Measurements from ENCODE around the gene TBC1D8.

TBC1D8 gene

DNA sequence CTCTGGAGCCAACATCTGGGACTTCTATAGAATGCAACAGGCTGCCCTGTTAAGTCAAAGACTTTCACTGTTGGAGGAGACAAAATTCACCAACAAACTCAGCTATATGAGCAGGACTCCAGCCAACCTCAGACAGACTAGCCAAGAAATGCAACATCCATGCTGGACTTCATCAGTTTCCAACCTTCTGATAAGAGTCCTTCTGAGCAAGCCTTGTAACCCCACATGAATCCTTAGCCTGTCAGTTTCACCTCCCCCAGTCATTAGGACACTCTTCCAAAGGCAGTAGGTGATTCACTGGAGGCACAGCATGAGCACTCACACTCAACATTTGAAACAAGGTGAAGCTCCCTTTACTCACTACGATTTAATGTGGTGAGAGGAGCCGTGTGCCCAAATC is 5.8 kb downstream of the TBC1D8 start:
- Histone ChIP-seq H3K27ac (ENCODE audit: low read depth, low read length) (no peak overlapping the region), H3K4me1 (ENCODE audit: control insufficient read depth, insufficient read depth, low read length) (peaks cover 5% of the 10 kb centered on the region)

DNA sequence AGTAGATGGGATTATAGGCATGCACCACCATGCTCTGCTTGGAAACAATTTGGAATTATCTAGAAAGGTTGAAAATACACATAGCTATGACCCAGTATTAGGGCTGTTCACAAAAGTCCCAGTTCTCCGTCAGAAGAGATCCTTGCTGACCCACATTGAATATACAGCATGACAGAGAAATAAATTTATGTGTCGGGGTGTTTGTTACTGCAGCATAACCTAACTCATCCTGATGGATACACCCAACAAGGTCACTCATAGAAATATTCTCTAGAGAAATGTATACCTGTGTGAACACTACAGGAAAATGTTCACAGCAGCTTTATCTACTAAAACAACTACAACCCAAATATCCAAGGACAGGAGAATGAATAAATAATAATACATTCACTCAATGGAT is 9.0 kb downstream of the TBC1D8 start:
- H3K4me1 ChIP-seq (ENCODE audit: control insufficient read depth, insufficient read depth, low read length): no peaks in the 10 kb centered on the region
- no peak overlapping the region for H3K27ac ChIP-seq (ENCODE audit: low read depth, low read length)
- H3K4me3 ChIP-seq (ENCODE audit: low read length): no peak overlapping the region
- H3K9ac ChIP-seq (ENCODE audit: low read length): no peak overlapping the region
- H3K36me3 ChIP-seq (ENCODE audit: control insufficient read depth, insufficient read depth, low read length): no peaks in the 10 kb centered on the region
- H3K27me3 ChIP-seq (ENCODE audit: control insufficient read depth, insufficient read depth, low read length): no peaks in the 10 kb centered on the region

More for the DNA sequence above, 5.8 kb downstream of the TBC1D8 start:
- H3K36me3 ChIP-seq (ENCODE audit: control insufficient read depth, insufficient read depth, low read length): no peaks in the 10 kb centered on the region
- H3K9ac ChIP-seq (ENCODE audit: low read length): no peak overlapping the region
- H3K27me3 ChIP-seq (ENCODE audit: control insufficient read depth, insufficient read depth, low read length): no peaks in the 10 kb centered on the region
- H3K4me3 ChIP-seq (ENCODE audit: low read length): no peak overlapping the region

DNA sequence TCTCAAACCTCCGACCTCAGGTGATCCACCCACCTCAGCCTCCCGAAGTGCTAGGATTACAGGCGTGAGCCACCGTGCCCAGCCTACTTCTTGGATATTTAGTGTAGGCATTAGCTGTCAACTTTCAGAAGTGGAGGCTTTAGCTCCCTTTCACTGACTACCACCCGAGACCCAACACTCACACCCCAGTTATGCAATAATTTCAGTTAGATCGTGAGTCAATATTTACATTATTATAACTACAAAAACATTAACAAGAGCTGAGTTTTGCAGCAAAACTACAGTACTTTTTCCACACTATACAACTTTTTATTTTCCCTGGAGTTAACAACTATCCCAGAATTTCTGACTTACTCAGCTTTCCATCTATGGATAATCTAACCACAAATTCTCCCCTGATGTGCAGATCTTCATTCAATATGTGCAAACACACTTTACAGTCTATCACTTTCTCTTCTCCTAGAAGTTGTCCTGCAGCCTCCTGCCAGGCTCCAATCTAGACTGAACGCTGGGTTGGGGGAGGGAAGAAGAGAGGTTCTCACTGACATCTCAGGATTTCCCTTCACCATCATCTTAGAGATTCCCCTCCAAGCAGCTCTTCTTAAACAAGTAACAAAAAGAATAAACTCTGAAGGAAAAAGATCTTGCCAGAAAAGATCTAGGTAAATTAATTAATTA is 10.1 kb downstream of the TBC1D8 start:
- H3K4me3 ChIP-seq (ENCODE audit: low read length): no peak overlapping the region
- no peaks in the 10 kb centered on the region for H3K27me3 ChIP-seq (ENCODE audit: control insufficient read depth, insufficient read depth, low read length)
- no peaks in the 10 kb centered on the region for H3K36me3 ChIP-seq (ENCODE audit: control insufficient read depth, insufficient read depth, low read length)
- H3K4me1 ChIP-seq (ENCODE audit: control insufficient read depth, insufficient read depth, low read length): no peaks in the 10 kb centered on the region
- H3K27ac ChIP-seq (ENCODE audit: low read depth, low read length): no peak overlapping the region
- H3K9ac ChIP-seq (ENCODE audit: low read length): no peak overlapping the region

DNA sequence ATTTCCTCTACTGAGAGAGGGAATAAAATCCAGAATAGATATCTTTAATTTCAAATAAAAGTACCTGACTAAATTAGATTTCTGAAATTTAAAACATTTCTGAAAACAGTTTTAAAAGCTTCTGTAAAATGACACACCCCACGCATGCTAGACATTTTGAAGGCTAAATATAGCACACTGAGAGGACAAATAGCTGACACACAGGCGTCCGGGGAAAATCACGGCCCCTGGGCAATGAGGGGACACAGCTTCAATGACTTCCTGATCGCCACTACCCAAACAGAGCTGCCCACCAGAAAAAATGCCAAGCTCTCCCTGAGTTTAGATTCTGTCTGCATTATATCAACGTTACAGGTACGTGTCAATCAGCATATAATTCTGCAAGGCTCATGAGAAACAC is 10.9 kb downstream of the TBC1D8 start:
- Histone ChIP-seq H3K27ac (ENCODE audit: low read depth, low read length) (no peak overlapping the region), H3K27me3 (ENCODE audit: control insufficient read depth, insufficient read depth, low read length) (no peaks in the 10 kb centered on the region), H3K4me3 (ENCODE audit: low read length) (no peak overlapping the region), H3K36me3 (ENCODE audit: control insufficient read depth, insufficient read depth, low read length) (no peaks in the 10 kb centered on the region), H3K9ac (ENCODE audit: low read length) (no peak overlapping the region), H3K4me1 (ENCODE audit: control insufficient read depth, insufficient read depth, low read length) (no peaks in the 10 kb centered on the region)

DNA sequence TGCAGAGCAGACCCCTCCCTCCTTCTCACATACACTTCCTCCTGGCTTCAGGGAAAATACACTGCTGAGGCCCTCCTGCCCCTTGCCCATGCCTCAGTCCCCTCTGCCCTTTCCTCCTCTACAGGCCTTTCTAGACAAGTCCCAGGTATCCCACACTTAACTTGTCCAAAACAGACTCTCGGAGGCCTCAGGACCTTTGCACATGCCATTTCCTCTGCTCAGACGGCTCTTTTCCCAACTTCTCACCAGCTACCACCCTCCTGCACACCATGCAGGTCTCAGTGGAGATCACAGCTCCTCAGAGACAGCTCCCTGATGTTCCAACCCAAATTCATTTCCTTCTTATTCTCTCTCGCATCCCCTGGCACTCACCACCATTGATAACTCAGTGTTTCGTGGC is 11.7 kb downstream of the TBC1D8 start:
- Histone ChIP-seq H3K4me3 (ENCODE audit: low read length) (no peak overlapping the region), H3K9ac (ENCODE audit: low read length) (no peak overlapping the region), H3K27me3 (ENCODE audit: control insufficient read depth, insufficient read depth, low read length) (no peaks in the 10 kb centered on the region), H3K4me1 (ENCODE audit: control insufficient read depth, insufficient read depth, low read length) (no peaks in the 10 kb centered on the region), H3K36me3 (ENCODE audit: control insufficient read depth, insufficient read depth, low read length) (no peaks in the 10 kb centered on the region), H3K27ac (ENCODE audit: low read depth, low read length) (no peak overlapping the region)

DNA sequence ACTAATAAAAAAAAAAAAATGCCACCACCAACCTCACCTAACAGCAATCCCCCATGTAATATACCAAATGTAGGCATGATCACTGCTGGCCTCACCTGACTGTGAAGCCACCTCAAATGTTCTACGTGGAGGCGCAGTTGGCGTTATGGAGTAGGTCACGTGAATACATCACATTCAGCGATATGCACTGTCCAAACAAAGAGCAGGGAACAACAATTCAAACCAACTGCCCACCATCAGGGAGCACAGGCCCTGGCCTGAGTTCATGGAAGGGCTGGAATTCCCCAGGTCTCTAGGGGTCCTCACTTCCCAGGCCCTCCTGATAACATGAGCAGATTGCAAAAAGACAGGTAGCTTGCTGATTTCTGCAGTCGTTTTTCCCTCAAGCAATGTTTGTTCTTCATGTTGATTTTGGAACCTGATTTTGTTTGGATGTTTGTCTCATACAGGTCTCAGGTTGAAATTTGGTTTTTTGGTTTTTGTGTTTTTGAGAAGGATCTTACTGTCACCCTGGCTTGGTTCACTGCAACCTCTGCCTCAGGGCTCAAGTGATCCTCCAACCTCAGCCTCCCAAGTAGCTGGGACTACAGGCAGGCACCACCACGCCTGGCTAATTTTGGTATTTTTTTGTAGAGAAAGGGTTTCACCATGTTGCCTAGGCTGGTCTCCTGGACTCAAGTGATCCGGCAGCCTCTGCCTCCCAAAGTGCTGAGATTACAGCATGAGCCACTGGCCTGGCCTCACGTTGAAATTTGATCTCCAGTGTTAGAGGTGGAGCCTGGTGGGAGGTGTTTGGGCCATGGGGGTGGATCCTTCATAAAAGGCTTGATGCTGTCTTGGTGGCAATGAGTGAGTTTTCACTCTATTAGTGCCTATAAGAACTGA is 15.5 kb downstream of the TBC1D8 start:
- Histone ChIP-seq H3K4me3 (ENCODE audit: low read length) (no peak overlapping the region), H3K4me1 (ENCODE audit: control insufficient read depth, insufficient read depth, low read length) (no peaks in the 10 kb centered on the region)

DNA sequence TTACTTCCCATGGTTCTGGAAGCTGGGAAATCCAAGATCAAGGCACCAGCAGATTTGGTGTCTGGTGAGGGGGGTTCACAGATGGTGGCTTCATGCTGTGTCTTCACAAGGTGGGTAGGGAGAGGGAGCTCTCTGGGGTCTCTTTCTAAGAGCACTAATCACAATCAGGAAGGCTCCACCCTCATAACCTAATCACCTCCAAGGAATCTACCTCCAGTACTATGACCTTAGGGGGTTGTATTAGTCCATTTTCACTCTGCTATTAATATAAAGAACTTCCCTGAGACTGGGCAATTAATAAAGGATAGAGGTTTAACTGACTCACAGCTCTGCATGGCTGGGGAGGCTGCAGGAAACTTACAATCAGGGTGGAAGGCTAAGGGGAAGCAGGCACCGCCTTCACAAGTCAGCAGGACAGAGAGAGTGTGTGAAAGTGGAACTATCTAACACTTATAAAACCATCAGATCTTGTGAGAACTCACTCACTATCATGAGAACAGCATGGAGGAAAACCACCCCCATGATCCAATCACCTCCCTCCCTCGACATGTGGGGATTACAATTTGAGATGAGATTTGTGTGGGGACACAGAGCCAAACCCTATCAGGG is 17.6 kb downstream of the TBC1D8 start:
- Histone ChIP-seq H3K4me1 (ENCODE audit: control insufficient read depth, insufficient read depth, low read length) (no peaks in the 10 kb centered on the region), H3K27me3 (ENCODE audit: control insufficient read depth, insufficient read depth, low read length) (no peaks in the 10 kb centered on the region), H3K36me3 (ENCODE audit: control insufficient read depth, insufficient read depth, low read length) (no peaks in the 10 kb centered on the region), H3K27ac (ENCODE audit: low read depth, low read length) (no peak overlapping the region), H3K9ac (ENCODE audit: low read length) (no peak overlapping the region), H3K4me3 (ENCODE audit: low read length) (no peak overlapping the region)

More for the DNA sequence above, 15.5 kb downstream of the TBC1D8 start:
- H3K27ac ChIP-seq (ENCODE audit: low read depth, low read length): no peak overlapping the region
- H3K36me3 ChIP-seq (ENCODE audit: control insufficient read depth, insufficient read depth, low read length): no peaks in the 10 kb centered on the region
- H3K27me3 ChIP-seq (ENCODE audit: control insufficient read depth, insufficient read depth, low read length): no peaks in the 10 kb centered on the region
- H3K9ac ChIP-seq (ENCODE audit: low read length): no peak overlapping the region

DNA sequence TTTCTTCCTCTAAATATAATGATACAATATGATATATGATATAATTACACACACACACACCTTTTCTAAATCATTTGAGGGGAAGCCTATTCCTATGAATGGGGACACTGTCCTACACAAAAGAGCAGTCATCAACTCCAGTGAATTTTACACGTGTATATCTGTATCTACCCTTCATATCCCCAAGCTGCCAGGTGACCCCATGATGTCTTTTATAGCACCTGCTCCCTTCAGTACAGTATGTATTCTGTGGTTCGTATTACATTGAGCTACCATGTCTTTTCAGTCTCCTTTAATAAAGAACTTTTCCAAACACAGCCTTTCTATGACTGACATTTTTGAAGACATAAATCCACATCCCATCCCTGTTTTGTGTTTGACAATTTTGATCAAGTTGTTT is 19.0 kb downstream of the TBC1D8 start:
- Histone ChIP-seq H3K36me3 (ENCODE audit: control insufficient read depth, insufficient read depth, low read length) (no peaks in the 10 kb centered on the region), H3K9ac (ENCODE audit: low read length) (no peak overlapping the region), H3K27me3 (ENCODE audit: control insufficient read depth, insufficient read depth, low read length) (no peaks in the 10 kb centered on the region), H3K27ac (ENCODE audit: low read depth, low read length) (no peak overlapping the region), H3K4me1 (ENCODE audit: control insufficient read depth, insufficient read depth, low read length) (no peaks in the 10 kb centered on the region), H3K4me3 (ENCODE audit: low read length) (no peak overlapping the region)

DNA sequence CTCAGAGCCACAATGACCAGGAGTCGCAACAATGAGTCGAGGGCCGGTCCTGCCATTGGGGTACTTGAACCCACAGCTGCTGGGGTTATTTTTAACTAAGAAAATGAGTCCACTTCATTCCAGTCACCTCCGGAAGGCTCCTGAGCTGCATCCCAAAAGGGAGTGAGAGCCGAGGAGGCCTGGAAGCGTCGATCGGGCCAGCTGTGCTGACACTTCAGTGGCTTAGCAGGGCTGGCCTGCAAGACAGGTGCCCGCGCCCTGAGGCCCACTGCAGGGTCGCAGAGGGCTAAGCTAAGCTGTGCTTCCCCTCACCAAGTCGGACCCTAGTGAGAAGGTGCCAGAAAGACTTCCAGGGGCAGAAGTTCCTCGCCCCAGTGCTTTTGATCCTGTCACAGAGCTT is 21.1 kb downstream of the TBC1D8 start:
- H3K27me3 ChIP-seq (ENCODE audit: control insufficient read depth, insufficient read depth, low read length): no peaks in the 10 kb centered on the region
- no peak overlapping the region for H3K9ac ChIP-seq (ENCODE audit: low read length)
- no peaks in the 10 kb centered on the region for H3K4me1 ChIP-seq (ENCODE audit: control insufficient read depth, insufficient read depth, low read length)
- H3K36me3 ChIP-seq (ENCODE audit: control insufficient read depth, insufficient read depth, low read length): no peaks in the 10 kb centered on the region
- H3K4me3 ChIP-seq (ENCODE audit: low read length): no peak overlapping the region
- no peak overlapping the region for H3K27ac ChIP-seq (ENCODE audit: low read depth, low read length)

DNA sequence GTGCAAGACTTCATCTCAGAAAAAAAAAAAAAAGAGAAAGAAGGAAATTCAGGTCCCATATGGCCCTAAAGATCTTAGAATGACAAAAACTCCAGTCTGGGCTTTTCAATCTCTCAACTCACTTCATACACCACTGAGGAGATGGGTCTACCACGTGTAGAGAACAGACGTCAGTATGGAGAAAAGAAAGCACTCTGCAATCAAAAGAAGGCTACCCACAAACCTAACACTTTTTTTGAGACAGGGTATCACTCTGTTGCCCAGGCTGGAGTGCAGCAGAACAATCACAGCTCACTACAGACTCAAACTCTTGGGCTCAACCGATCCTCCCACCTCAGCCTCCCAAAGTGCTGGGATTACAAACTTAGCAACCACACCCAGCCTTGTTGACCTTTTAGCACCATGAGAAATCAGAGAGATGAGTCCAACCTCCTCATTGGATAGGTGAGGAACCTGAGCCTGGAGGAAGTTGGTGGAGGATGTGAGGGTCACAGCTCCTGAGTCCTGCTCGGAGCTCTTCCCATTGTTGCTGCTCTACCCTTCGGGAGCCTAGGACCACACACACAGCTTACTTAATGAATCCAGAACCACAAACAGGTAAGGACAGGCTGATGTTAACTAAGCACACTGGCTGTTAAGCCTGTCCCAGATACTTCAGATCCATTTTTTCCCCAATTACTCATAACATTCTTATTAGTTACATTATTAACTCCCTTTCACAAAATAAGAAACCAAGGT is 23.7 kb downstream of the TBC1D8 start:
- Histone ChIP-seq H3K4me3 (ENCODE audit: low read length) (no peak overlapping the region), H3K36me3 (ENCODE audit: control insufficient read depth, insufficient read depth, low read length) (no peaks in the 10 kb centered on the region), H3K27me3 (ENCODE audit: control insufficient read depth, insufficient read depth, low read length) (no peaks in the 10 kb centered on the region), H3K27ac (ENCODE audit: low read depth, low read length) (no peak overlapping the region), H3K9ac (ENCODE audit: low read length) (no peak overlapping the region), H3K4me1 (ENCODE audit: control insufficient read depth, insufficient read depth, low read length) (peaks cover 7% of the 10 kb centered on the region)

DNA sequence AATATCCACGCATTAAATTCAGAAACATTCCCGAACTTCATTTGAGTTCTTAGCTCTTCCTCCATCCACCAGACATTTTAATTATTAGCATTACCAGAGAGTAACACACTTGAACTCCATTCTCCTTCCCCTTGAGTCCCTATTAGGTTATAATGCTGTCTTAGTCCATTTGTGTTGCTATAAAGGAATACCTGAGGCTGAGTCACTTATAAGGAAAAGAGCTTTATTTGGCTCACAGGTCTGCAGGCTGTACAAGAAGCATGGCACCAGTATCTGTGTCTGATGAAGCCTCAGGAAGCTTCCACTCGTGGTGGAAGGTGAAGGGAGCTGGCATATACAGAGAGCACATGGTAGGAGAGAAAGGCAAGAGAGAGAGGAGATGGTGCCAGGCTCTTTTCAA is 25.4 kb downstream of the TBC1D8 start:
- Histone ChIP-seq H3K36me3 (ENCODE audit: control insufficient read depth, insufficient read depth, low read length) (no peaks in the 10 kb centered on the region), H3K4me3 (ENCODE audit: low read length) (no peak overlapping the region), H3K4me1 (ENCODE audit: control insufficient read depth, insufficient read depth, low read length) (peaks cover 7% of the 10 kb centered on the region), H3K27me3 (ENCODE audit: control insufficient read depth, insufficient read depth, low read length) (no peaks in the 10 kb centered on the region), H3K27ac (ENCODE audit: low read depth, low read length) (no peak overlapping the region), H3K9ac (ENCODE audit: low read length) (no peak overlapping the region)

DNA sequence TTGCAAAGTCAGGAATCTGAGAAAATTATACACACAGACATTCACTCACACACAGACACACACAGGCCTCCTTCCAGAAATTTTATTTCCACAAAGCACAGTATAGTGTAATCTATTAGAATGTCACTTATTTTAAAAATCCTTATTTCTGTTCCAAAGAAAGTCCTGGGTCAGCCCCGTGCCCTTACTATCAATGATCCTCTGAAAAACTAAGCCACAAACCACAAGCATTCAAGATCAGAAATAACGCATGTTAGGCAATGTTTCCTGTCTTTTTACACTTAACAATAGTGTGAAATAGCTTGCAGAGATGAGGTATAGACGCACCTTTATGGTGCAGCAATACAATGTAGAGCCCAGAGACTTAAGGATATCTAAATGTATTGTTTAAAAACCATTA is 25.8 kb downstream of the TBC1D8 start:
- no peak overlapping the region for H3K9ac ChIP-seq (ENCODE audit: low read length)
- no peaks in the 10 kb centered on the region for H3K36me3 ChIP-seq (ENCODE audit: control insufficient read depth, insufficient read depth, low read length)
- H3K27ac ChIP-seq (ENCODE audit: low read depth, low read length): no peak overlapping the region
- H3K4me3 ChIP-seq (ENCODE audit: low read length): no peak overlapping the region
- no peaks in the 10 kb centered on the region for H3K27me3 ChIP-seq (ENCODE audit: control insufficient read depth, insufficient read depth, low read length)
- peaks cover 7% of the 10 kb centered on the region for H3K4me1 ChIP-seq (ENCODE audit: control insufficient read depth, insufficient read depth, low read length)

All from rectal smooth muscle tissue (tissue), 1 donor.